SHP77 (cell line): ENCODE data around the gene SPATA32.

ENCODE experiments used
- DNase-seq, 2 experiments: peaks; one replicate each; lab custom pipeline; 2025; lab: John Stamatoyannopoulos, UW

The SPATA32 gene

GRCh38 chr17:45228763-45229539 is 32.9 kb downstream of the SPATA32 start:
- peak in 1 of 2 experiments; percentile 50 for DNase-seq

- peak in 1 of 2 experiments; percentile 20 for DNase-seq
These were observed 33.8 kb downstream of the SPATA32 start for GRCh38 chr17:45227926-45228762.

GRCh38 chr17:45227101-45227925 is 34.6 kb downstream of the SPATA32 start:
- DNase-seq: no peak

GRCh38 chr17:45226576-45226975 is 35.3 kb downstream of the SPATA32 start:
- no peak for DNase-seq

- no peak for DNase-seq
These were observed 35.8 kb downstream of the SPATA32 start for GRCh38 chr17:45225964-45226530.

GRCh38 chr17:45225051-45225700 is 36.7 kb downstream of the SPATA32 start:
- no peak for DNase-seq

- DNase-seq: no peak
These were observed 37.2 kb downstream of the SPATA32 start for GRCh38 chr17:45224671-45225050.

GRCh38 chr17:45223539-45224528 is 38.1 kb downstream of the SPATA32 start:
- DNase-seq: no peak

GRCh38 chr17:45222996-45223538 is 38.8 kb downstream of the SPATA32 start:
- no peak for DNase-seq

- DNase-seq: no peak
These were observed 39.5 kb downstream of the SPATA32 start for GRCh38 chr17:45222289-45222995.

- no peak for DNase-seq
These were observed 39.9 kb downstream of the SPATA32 start for GRCh38 chr17:45222014-45222288.

- DNase-seq: no peak
These were observed 40.5 kb downstream of the SPATA32 start, which contains the start of gene FMNL1 for GRCh38 chr17:45221081-45222013. TSS of gene FMNL1 (plus strand) at chr17:45221885. CDS start at chr17:45222125, 240 bp downstream.

GRCh38 chr17:45220079-45220478 is 41.8 kb downstream of the SPATA32 start:
- no peak for DNase-seq

GRCh38 chr17:45218895-45219661 is 42.8 kb downstream of the SPATA32 start:
- DNase-seq: peak; percentile 50 to 65
